Erythroblast (primary cell): ENCODE results near the gene CLDND1.

Experiments used
- DNase-seq, 2 experiments: peaks; one replicate each; lab custom pipeline; 2025; lab: John Stamatoyannopoulos, UW
- GATA1 ChIP-seq: IDR thresholded peaks from 2 replicates; pipeline ENCODE4 v1.6.1; 2011; ENCODE audit warnings: low read depth, mild to moderate bottlenecking, control low read depth, low read length, moderate library complexity
- POLR2A ChIP-seq: IDR thresholded peaks from 2 replicates; pipeline ENCODE4 v1.6.1; 2011; ENCODE audit warnings: mild to moderate bottlenecking, low read length

CLDND1 gene

DNA sequence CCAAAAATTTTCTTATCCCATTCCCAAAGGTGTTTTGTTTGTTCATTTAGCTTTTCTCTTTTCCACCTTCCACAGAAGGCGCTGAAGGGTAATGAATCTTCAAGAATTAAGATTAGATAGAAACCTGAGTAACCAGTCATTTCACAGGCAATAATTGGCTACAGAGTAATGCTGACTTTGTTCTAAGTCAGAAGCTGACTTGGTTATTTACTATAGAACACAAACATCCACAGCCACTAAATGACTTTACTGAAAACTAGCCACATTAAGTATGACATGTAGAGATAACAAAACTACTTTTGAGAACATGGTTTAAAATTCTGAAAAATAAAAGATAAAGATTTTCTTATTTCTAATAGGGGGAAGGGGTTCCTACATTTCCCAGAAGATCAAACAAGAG is 7.8 kb downstream of the CLDND1 start:
- no peak for DNase-seq
- TF ChIP-seq POLR2A, result no peak
- no peak for TF ChIP-seq GATA1

DNA sequence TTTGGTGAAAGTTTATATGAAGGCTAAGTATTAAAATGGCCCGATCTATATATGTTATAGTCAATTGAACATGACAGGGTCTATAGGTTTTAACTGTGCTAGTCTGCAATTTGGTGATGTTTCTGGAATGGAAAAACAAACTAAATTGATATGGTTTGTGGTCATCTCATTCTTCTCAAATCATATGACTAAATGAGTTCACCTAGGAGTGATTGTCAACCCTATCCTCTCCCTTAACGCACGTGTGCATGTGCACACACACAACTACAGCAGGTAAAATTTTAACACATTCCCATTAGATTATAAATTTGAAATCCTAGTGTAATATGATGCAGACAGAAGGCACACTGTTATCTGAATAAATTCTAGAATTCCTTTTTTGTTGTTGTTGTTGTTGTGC is 9.0 kb downstream of the CLDND1 start:
- DNase-seq, result no peak
- TF ChIP-seq POLR2A (no peak), GATA1 (no peak)

DNA sequence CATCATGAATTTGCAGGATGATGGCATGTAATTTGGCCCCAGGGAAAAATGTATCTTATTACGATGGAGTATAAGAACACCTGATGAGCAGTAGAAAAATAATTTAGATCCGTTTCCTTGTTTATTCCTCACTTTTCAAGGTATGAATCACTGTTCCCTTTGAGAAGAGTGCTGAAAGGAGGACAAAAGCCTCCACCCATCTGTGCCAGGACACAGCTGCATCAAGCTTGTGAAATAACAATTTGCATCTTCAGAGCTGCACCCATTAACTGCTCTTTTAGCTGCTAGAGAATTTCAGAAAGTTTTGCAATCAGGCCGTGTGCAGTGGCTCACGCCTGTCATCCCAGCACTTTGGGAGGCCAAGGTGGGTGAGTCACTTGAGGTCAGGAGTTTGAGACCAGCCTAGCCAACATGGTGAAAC is 9.6 kb downstream of the CLDND1 start:
- DNase-seq, result peak in 1 of 2 experiments; percentile 28
- TF ChIP-seq GATA1 (no peak), POLR2A (no peak)

DNA sequence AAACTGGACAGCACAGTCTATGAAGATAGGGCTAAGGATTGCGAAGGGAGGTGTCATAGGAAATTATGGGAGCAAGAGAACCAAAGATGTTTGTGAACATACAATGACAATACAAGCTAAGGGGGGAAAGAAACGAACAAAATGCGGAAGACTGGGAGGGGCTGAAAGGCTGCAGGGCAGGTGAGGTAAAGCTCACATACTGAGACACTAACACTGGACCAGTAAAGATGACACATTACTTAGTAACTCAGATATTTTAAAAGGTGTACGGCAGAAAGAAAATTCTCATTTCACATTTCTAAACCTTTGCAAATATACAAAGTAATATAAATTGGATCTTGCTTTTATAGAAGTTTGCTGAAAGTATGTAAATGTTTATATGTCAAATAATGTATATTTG is 10.1 kb downstream of the CLDND1 start:
- no peak for DNase-seq
- TF ChIP-seq POLR2A (no peak), GATA1 (no peak)

DNA sequence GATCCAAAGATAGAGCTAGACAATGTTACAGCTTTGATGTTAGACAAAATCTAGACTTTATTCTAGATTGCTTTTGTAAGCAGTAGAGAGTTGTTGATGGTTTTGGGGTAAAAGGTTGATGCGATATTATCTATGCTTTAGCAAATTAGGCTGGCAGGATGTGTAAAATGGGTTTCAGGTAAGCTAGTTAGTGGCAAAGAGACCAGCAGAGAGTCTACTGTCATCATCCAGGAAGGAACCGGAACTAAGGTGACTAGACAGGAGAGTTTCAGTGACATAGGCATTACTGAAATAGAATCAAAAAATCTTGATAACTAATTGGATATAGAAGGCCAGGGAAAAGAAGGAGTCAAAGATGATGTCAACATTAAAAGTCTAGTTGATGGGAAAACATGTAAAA is 14.1 kb downstream of the CLDND1 start:
- DNase-seq, result no peak

DNA sequence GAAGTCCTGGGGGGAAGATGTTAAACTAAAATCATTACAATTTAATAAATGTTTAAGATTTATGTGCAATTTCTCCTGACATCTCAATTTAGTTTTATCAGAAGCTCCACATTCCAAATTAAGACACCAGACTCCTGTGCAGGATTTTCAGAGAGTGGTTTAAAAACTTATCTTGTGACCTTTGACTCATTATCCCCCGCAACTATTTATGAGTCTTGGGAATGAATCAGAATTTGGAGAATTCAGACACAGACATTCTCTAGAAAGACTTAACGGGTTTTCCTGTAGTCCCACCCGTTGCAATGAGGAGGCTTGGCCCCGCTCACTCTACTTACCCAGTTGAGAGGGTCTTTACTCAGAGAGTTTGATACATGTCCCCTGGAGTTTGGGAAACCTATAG is 18.2 kb downstream of the CLDND1 start:
- no peak for DNase-seq
- TF ChIP-seq GATA1, result no peak
- no peak for TF ChIP-seq POLR2A

More for the DNA sequence above, 14.1 kb downstream of the CLDND1 start:
- TF ChIP-seq POLR2A (no peak), GATA1 (no peak)

DNA sequence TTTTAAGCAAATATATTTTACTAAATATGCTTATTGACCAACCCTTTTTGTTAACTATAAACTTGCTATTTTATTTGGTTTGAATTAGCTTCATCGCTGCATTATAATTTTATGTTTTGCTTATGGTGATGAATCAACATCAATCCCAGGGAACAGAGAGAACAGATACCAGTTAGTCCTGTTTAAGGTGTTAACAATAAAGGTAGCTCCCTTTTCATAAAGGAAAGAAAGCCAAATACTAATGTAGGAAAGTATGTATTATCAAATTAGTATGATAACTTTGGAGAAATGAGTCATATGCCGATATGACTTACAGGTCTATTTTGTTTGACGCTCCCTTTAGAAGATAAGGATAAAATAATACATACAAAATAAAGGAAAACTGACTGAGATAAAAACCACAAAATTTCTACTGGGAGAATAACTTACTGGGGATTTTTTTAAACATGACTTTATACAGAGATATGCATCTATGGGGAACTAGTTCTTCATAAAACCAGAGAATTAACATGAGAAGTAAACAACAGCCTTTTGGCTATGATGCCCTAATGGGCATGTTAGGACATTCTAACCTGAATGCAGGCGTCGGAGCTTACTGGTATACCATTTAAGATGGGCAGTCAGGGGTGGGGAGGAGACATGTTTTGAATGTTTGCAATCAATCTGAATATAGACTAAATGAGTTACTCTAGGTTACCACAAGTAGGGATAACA is 20.7 kb downstream of the CLDND1 start:
- TF ChIP-seq GATA1 (no peak), POLR2A (no peak)

DNA sequence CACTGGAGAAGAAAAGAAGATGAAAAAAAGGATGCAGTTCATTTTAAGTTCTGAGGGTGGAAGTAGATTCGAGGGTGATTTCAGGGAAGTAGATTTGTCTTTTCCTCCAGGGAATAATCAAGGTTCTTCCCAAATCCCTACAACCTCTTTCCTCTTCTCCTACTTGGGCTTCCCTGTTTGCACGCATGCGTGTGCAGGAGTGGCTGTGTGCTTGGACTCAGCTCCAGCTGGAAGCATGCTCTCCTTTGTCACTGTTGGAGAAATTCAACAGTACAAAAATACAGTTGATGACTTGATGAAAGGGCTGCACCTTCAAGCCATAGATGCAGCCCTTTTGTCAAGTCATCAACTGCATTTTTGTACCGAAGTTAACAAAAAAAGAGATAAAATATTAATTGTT is 21.4 kb downstream of the CLDND1 start:
- TF ChIP-seq GATA1 (no peak), POLR2A (no peak)
- DNase-seq, result no peak

More for the DNA sequence above, 20.7 kb downstream of the CLDND1 start:
- no peak for DNase-seq

DNA sequence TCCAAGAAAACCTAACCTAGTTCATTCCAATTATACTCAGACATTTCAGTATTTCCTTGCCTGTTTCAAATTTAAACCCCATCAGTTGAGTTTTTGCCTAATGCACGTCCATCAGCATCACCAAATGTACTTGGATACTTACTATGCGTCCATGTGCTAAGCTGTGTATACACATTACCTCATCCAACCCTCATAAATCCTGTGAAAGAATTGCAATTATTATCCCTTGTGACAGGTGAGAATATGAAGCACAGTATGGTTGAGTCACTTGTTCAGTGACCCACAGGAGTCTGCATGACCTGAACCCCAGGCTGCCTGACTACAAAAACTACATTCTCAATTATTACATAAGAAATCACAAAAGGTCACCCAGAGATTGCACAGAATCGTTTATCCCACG is 22.7 kb downstream of the CLDND1 start:
- DNase-seq, result no peak
- TF ChIP-seq GATA1, result no peak
- TF ChIP-seq POLR2A, result no peak

DNA sequence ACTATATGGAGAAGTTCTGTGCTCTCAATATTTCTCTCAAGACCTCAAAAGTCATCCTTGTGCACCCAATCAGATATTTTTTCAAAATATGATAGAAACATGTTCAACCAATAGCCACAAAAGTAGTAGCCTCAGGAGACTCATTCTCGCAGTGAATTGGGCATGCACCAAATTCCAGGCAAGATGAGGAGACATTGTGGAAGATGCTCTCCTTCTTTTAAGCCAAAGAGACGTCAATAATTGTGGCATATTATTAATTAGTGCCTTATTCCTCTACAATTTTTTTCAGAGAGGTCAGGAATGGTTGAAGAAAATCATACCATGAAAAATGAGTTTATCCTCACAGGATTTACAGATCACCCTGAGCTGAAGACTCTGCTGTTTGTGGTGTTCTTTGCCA is 25.3 kb downstream of the CLDND1 start, which contains the start of gene OR5K2:
Gene OR5K2, plus strand, starts transcription at position 301 of the 400 bp plus-strand sequence. Its CDS starts 0 bp downstream, at position 301.
- no peak for DNase-seq
- TF ChIP-seq GATA1 (no peak), POLR2A (no peak)

DNA sequence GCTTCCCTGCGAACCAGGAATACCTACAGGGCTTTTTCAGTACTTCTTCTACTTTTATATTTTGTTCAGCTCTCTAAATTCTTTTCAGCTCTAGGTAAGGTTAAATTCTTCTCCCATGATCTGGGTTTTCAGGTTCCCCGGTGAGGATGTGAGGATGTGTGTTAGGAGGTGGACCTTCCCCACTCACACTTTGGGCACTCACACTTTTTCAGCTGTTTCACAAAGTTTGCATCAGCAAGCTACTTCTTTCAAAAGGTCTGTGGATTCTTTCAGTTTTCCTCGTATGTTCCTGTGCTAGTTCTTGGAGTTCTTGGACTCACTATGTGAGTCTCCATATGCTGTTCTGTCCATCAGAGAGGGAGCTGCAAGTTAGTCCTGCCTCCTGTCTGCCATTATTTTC is 39.1 kb downstream of the CLDND1 start:
- peak in 1 of 2 experiments; percentile 14 for DNase-seq
- TF ChIP-seq POLR2A, result no peak
- no peak for TF ChIP-seq GATA1

DNA sequence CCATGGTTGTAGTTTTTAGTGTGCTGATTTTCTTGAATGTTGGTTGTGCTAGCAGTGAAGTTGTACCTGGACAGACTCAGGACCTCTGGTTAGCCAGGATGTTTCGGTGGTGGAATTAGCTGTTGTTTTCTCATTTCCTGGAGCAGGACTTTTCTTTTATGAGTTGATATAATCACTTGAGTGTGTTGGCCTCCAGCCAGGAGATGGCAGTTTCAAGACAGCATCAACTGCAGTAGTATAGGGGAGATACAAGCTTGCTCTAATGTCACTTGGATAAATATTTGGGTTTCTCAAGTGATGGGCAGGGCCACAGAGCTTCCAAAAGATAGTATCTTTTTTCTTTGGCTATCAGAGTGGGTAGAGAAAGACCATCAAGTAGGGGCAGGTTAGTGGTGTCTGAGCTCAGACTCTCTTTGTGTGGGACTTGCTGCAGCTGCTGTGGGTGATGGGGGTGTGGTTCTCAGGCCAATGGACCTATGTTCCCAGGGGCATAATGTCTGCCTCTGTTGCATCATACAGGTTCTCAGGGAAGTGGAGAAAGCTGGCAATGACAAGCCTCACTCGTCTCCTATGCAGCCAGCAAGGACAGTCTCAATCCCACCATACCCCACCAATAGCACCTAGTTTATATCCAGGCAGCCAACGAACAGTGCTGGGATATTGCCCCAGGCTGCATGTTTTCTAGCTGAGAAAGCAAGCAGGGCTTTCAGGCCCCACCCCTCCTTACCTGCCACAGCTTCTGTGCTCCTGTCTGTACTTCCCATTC is 39.8 kb downstream of the CLDND1 start:
- TF ChIP-seq POLR2A (no peak), GATA1 (no peak)
- peak; percentile 18 to 40 for DNase-seq
